Measurements from ENCODE around the gene SCIN.
"Not testable (repeated sequence)": the region's sequence is repeated elsewhere in the genome, so short reads cannot be mapped to it uniquely, and the experiment has no call there.

DNA sequence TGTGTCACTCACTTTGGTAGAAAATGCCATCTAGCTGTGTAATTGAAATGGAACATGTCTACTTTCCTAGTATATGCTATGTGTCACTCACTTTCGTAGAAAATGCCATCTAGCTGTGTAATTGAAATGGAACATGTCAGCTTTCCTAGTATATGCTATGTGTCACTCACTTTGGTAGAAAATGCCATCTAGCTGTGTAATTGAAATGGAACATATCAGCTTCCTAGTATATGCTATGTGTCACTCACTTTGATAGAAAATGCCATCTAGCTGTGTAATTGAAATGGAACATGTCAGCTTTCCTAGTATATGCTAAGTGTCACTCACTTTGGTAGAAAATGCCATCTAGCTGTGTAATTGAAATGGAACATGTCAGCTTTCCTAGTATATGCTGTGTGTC lies 42.9 kb upstream of the SCIN start:
- TF ChIP-seq POLR2AphosphoS5 (IDR thresholded peaks at IDR 0.05; ENCODE audit: low read depth, low read length); EP300 (IDR thresholded peaks at IDR 0.05; ENCODE audit: borderline replicate concordance in 1 of 2, low read depth in 1 of 2, low read length in 1 of 2); CTCF (IDR thresholded peaks at IDR 0.05); FOXJ3 (CRISPR knock-in tag; IDR thresholded peaks at IDR 0.05); TAF1 (IDR thresholded peaks at IDR 0.05; ENCODE audit: borderline replicate concordance, low read depth, low read length); GATA2 (CRISPR knock-in tag; IDR thresholded peaks at IDR 0.05); SIN3A (IDR thresholded peaks at IDR 0.05; ENCODE audit: borderline replicate concordance, low read depth, low read length); IRF3 (IDR thresholded peaks at IDR 0.05; ENCODE audit: low read depth, low read length): not testable (repeated sequence)
- TF ChIP-seq, protein P1, sequence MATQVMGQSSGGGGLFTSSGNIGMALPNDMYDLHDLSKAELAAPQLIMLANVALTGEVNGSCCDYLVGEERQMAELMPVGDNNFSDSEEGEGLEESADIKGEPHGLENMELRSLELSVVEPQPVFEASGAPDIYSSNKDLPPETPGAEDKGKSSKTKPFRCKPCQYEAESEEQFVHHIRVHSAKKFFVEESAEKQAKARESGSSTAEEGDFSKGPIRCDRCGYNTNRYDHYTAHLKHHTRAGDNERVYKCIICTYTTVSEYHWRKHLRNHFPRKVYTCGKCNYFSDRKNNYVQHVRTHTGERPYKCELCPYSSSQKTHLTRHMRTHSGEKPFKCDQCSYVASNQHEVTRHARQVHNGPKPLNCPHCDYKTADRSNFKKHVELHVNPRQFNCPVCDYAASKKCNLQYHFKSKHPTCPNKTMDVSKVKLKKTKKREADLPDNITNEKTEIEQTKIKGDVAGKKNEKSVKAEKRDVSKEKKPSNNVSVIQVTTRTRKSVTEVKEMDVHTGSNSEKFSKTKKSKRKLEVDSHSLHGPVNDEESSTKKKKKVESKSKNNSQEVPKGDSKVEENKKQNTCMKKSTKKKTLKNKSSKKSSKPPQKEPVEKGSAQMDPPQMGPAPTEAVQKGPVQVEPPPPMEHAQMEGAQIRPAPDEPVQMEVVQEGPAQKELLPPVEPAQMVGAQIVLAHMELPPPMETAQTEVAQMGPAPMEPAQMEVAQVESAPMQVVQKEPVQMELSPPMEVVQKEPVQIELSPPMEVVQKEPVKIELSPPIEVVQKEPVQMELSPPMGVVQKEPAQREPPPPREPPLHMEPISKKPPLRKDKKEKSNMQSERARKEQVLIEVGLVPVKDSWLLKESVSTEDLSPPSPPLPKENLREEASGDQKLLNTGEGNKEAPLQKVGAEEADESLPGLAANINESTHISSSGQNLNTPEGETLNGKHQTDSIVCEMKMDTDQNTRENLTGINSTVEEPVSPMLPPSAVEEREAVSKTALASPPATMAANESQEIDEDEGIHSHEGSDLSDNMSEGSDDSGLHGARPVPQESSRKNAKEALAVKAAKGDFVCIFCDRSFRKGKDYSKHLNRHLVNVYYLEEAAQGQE (IDR thresholded peaks at IDR 0.05; ENCODE audit: low read depth, low read length), result not testable (repeated sequence)
- TF ChIP-seq, protein P2, sequence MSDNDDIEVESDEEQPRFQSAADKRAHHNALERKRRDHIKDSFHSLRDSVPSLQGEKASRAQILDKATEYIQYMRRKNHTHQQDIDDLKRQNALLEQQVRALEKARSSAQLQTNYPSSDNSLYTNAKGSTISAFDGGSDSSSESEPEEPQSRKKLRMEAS (IDR thresholded peaks at IDR 0.05; ENCODE audit: low read depth), result not testable (repeated sequence)

Measured in SK-N-SH (cell line).